ENCODE results near the gene PEX10.

PEX10 gene

DNA sequence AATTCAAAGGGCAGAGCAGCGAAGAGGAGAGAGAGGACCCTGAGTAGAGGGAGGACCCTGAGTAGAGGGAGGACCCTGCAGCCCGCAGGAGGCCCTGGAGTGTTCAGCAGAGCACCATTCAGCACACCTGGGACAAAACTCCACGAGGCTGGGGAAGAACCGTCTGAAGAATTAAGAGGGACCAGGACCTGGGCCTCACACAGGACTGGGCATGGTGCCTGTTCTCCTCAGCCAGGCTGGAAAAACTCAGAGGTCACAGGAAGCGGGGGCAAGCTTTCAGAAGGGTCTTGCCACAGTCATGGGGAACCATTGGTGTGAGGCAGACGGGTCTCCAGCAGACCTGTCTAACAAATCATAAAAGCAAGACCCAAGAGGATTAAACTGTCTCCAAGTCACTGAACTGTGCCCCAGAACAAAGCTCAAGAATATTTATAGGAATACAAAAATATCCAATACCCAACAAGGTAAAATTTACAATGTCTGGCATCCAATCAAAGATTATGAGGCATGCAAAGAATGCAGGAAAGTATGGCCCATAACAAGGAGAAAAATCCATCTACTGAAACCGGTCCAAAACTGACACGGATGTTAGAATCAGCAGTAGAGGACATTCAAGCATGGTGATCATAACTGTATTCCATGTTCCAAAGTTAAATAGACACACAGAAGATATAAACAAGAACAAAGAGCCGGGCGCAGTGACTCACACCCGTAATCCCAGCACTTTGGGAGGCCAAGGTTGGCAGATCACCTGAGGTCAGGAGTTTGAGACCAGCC lies 51.6 kb downstream of the PEX10 start:
- H3K36me3 ChIP-seq (ENCODE audit: control insufficient read depth, insufficient read depth, low read length): no peaks in the 10 kb centered on the region
- H3K4me3 ChIP-seq (ENCODE audit: low read length): no peak overlapping the region
- WGBS (ENCODE audit: insufficient coverage, insufficient read length): no CpG with 5 or more reads among the region's 11 CpGs
- no peaks in the 10 kb centered on the region for H3K4me1 ChIP-seq (ENCODE audit: control insufficient read depth, insufficient read depth, low read length)
- no peak for DNase-seq (ENCODE audit: low read depth, low spot score)
- H3K27ac ChIP-seq (ENCODE audit: low read length): no peak overlapping the region
- H3K27me3 ChIP-seq (ENCODE audit: control insufficient read depth, insufficient read depth, low read length): no peaks in the 10 kb centered on the region; the same call in 1 of the 2 replicates
- no peaks in the 10 kb centered on the region for H3K9me3 ChIP-seq (ENCODE audit: control insufficient read depth, insufficient read depth, low read length)

DNA sequence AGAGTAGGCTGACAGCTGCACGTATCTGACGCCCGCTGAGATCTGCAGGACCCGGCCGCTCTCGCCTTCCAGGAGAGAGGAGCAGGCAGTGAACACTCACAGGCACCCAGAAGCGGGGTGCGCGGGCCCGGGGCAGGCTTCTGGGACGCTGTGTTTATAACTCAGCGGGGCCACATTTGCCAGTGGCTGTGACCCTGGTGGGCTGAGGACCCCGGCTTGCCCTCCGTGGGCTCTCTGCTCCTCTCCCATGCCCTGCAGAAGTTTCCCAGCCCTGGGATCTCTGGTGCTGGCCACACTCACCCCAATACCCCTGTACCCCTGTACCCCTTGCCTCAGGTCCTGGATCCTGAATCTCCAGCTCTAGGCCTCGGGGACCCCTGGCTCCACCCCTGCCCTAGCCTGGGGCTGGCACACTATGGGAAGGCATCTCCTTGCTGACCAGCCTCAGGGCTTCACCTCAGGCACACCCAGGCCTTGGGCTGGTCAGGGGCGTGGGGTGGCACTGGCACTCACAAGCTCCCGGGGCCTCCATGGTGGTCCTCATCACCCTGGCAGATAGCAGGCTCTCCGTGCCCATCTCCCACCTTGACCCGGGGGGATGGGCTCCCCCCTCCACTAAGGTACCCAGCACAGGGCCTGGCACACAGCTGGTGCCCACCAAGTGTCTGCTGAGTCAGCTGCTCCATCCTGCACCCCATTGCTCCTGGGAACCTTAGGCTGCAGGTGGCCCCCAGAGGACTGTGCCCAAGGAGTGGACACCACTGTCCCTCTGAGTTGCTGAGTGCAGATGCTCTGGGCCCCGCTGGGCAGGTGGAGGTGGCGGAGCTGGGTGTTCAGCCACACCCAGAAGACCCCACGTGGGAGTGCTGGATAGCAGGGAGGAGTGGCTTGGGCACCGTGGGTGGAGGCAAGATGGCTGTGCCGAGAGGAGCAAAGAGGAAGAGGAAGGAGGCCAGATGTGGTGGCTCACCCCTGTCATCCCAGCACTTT lies 53.4 kb downstream of the PEX10 start:
- no CpG with 5 or more reads among the region's 24 CpGs for WGBS (ENCODE audit: insufficient coverage, insufficient read length)
- no peaks in the 10 kb centered on the region for H3K4me1 ChIP-seq (ENCODE audit: control insufficient read depth, insufficient read depth, low read length)
- H3K27me3 ChIP-seq (ENCODE audit: control insufficient read depth, insufficient read depth, low read length): no peaks in the 10 kb centered on the region; the same call in 1 of the 2 replicates
- H3K27ac ChIP-seq (ENCODE audit: low read length): no peak overlapping the region
- H3K4me3 ChIP-seq (ENCODE audit: low read length): no peak overlapping the region
- DNase-seq (ENCODE audit: low read depth, low spot score): no peak
- H3K9me3 ChIP-seq (ENCODE audit: control insufficient read depth, insufficient read depth, low read length): no peaks in the 10 kb centered on the region
- H3K36me3 ChIP-seq (ENCODE audit: control insufficient read depth, insufficient read depth, low read length): no peaks in the 10 kb centered on the region

DNA sequence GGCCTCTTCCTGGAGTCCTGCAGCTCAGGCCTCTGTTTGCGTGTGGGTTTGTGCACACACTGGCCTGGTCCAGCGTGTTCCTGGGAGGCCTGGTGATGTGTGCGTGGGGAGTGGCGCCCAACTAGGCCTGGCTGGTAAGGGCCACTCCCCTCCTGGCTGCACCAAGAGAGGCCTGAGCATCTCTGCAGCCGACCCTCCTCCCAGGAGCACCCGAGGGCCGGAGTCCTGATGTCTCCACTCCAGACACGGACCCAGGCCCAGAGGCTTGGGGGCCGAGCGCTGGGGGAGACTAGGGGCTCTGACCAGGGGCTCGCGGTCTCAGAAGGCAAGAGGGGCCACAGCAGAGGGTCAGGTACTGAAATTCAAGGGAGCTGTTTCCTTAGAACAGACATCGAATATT lies 54.3 kb downstream of the PEX10 start:
- H3K27me3 ChIP-seq (ENCODE audit: control insufficient read depth, insufficient read depth, low read length): no peaks in the 10 kb centered on the region; the same call in 1 of the 2 replicates
- no peak overlapping the region for H3K27ac ChIP-seq (ENCODE audit: low read length)
- no peaks in the 10 kb centered on the region for H3K4me1 ChIP-seq (ENCODE audit: control insufficient read depth, insufficient read depth, low read length)
- H3K36me3 ChIP-seq (ENCODE audit: control insufficient read depth, insufficient read depth, low read length): no peaks in the 10 kb centered on the region
- no peak overlapping the region for H3K4me3 ChIP-seq (ENCODE audit: low read length)
- DNase-seq (ENCODE audit: low read depth, low spot score): no peak
- no peaks in the 10 kb centered on the region for H3K9me3 ChIP-seq (ENCODE audit: control insufficient read depth, insufficient read depth, low read length)
- WGBS (ENCODE audit: insufficient coverage, insufficient read length): no CpG with 5 or more reads among the region's 13 CpGs

GRCh38 chr1:2356911-2357845 lies 55.2 kb downstream of the PEX10 start:
- Histone ChIP-seq H3K4me3 (ENCODE audit: low read length) (no peak overlapping the region), H3K27ac (ENCODE audit: low read length) (no peak overlapping the region), H3K36me3 (ENCODE audit: control insufficient read depth, insufficient read depth, low read length) (no peaks in the 10 kb centered on the region), H3K9me3 (ENCODE audit: control insufficient read depth, insufficient read depth, low read length) (no peaks in the 10 kb centered on the region), H3K4me1 (ENCODE audit: control insufficient read depth, insufficient read depth, low read length) (no peaks in the 10 kb centered on the region), H3K27me3 (ENCODE audit: control insufficient read depth, insufficient read depth, low read length) (no peaks in the 10 kb centered on the region; the same call in 1 of the 2 replicates)
- DNase-seq (ENCODE audit: low read depth, low spot score): no peak
- WGBS (ENCODE audit: insufficient coverage, insufficient read length): no CpG with 5 or more reads among the region's 37 CpGs

GRCh38 chr1:2356401-2356800 lies 56.0 kb downstream of the PEX10 start:
- Histone ChIP-seq H3K36me3 (ENCODE audit: control insufficient read depth, insufficient read depth, low read length) (no peaks in the 10 kb centered on the region), H3K4me3 (ENCODE audit: low read length) (no peak overlapping the region), H3K27me3 (ENCODE audit: control insufficient read depth, insufficient read depth, low read length) (no peaks in the 10 kb centered on the region), H3K9me3 (ENCODE audit: control insufficient read depth, insufficient read depth, low read length) (no peaks in the 10 kb centered on the region), H3K4me1 (ENCODE audit: control insufficient read depth, insufficient read depth, low read length) (no peaks in the 10 kb centered on the region), H3K27ac (ENCODE audit: low read length) (no peak overlapping the region)
- no CpG with 5 or more reads among the region's 15 CpGs for WGBS (ENCODE audit: insufficient coverage, insufficient read length)
- no peak for DNase-seq (ENCODE audit: low read depth, low spot score)

DNA sequence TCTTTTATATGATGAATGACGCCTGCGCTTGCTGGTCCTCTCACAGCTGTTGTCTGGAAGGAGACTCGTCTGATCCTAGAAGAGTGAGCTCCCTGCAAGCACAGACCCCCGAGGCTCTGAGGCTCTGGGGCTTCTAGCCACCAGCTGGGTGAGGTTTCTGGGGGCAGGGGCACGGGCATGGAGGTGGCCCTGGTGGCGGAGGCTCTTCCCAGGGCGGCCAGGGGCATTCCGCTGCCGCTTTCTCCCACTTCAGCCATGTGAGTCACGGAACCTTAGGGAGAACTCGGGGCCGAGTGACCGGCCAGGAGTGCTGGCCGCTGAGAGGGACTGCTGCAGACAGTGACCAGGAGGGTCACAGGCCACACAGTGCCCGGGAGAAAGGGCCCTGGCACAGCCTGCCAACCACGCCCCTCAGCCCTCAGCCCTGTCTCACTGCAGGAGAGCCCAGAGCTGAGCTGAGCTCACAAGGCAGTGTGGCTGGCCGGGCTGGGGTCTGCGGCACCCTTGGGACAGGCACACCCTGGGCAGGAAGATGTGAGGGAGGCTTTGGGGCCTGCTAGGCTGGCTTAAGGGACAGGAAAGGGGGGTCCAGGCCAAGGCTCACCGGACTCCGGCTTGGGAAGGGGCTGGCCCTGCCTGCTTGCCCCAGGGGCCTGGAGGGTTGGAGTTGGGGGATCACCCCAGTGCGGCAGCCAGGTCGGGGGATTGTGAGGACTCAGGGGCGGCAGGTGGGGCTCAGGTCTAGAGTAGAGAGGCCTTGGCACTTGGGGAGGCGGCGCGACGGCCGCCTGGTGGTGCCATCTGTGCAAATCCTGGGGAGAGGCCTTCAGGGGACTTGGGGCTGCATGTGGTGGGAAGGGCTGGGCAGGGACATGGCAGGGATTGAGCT lies 56.7 kb downstream of the PEX10 start:
- no CpG with 5 or more reads among the region's 28 CpGs for WGBS (ENCODE audit: insufficient coverage, insufficient read length)
- Histone ChIP-seq H3K4me3 (ENCODE audit: low read length) (no peak overlapping the region), H3K4me1 (ENCODE audit: control insufficient read depth, insufficient read depth, low read length) (no peaks in the 10 kb centered on the region), H3K27ac (ENCODE audit: low read length) (no peak overlapping the region), H3K36me3 (ENCODE audit: control insufficient read depth, insufficient read depth, low read length) (no peaks in the 10 kb centered on the region; the same call in 1 of the 2 replicates), H3K27me3 (ENCODE audit: control insufficient read depth, insufficient read depth, low read length) (no peaks in the 10 kb centered on the region), H3K9me3 (ENCODE audit: control insufficient read depth, insufficient read depth, low read length) (no peaks in the 10 kb centered on the region)
- DNase-seq (ENCODE audit: low read depth, low spot score): no peak

- WGBS (ENCODE audit: insufficient coverage, insufficient read length): no CpG with 5 or more reads among the region's 38 CpGs
Observed at GRCh38 chr1:2354511-2355372, 57.6 kb downstream of the PEX10 start.

More at GRCh38 chr1:2354511-2355372, 57.6 kb downstream of the PEX10 start:
- no peak for DNase-seq (ENCODE audit: low read depth, low spot score)
- H3K36me3 ChIP-seq (ENCODE audit: control insufficient read depth, insufficient read depth, low read length): no peaks in the 10 kb centered on the region; the same call in 1 of the 2 replicates
- H3K4me3 ChIP-seq (ENCODE audit: low read length): no peak overlapping the region
- no peaks in the 10 kb centered on the region for H3K4me1 ChIP-seq (ENCODE audit: control insufficient read depth, insufficient read depth, low read length)
- no peak overlapping the region for H3K27ac ChIP-seq (ENCODE audit: low read length)
- H3K9me3 ChIP-seq (ENCODE audit: control insufficient read depth, insufficient read depth, low read length): no peaks in the 10 kb centered on the region
- H3K27me3 ChIP-seq (ENCODE audit: control insufficient read depth, insufficient read depth, low read length): no peaks in the 10 kb centered on the region
